Stimulated activated CD8-positive, alpha-beta memory T cell treated with anti-CD3 and anti-CD28 coated beads, Interleukin-12 subunit alpha, Interleukin-12 subunit beta, amount 100 ng/mL, for 4 hours (primary cell): ENCODE results near the gene HOXB7.

Source experiments
- DNase-seq: peaks from one replicate; pipeline ENCODE4 v3.0.0-alpha.2; 2020; ENCODE audit warnings: low read depth

HOXB7 gene

GRCh38 chr17:48565925-48566710, 44.7 kb downstream of the HOXB7 start:
- no peak for DNase-seq

GRCh38 chr17:48565022-48565554, 45.7 kb downstream of the HOXB7 start:
- DNase-seq = no peak

- DNase-seq = no peak
Observed at GRCh38 chr17:48564188-48565021, 46.4 kb downstream of the HOXB7 start.

- DNase-seq = no peak
Observed at GRCh38 chr17:48563867-48564187, 47.0 kb downstream of the HOXB7 start.

GRCh38 chr17:48563385-48563838, 47.4 kb downstream of the HOXB7 start:
- DNase-seq = no peak

- no peak for DNase-seq
Observed at GRCh38 chr17:48562934-48563333, 47.9 kb downstream of the HOXB7 start.

GRCh38 chr17:48561884-48562810, 48.7 kb downstream of the HOXB7 start:
- DNase-seq = no peak

- DNase-seq = no peak
Observed at GRCh38 chr17:48559840-48560817, 50.7 kb downstream of the HOXB7 start.

GRCh38 chr17:48559122-48559839, 51.5 kb downstream of the HOXB7 start:
- DNase-seq = no peak

- no peak for DNase-seq
Observed at GRCh38 chr17:48558831-48559121, 52.0 kb downstream of the HOXB7 start.

GRCh38 chr17:48558057-48558830, 52.6 kb downstream of the HOXB7 start:
- DNase-seq = no peak
